Naive thymus-derived CD4-positive, alpha-beta T cell (primary cell): ENCODE data around the gene PHACTR1. TPM values are rescaled to one million over a fixed set of nuclear protein-coding genes. Genes with fewer than 3 reads are reported as not detected.

Experiments
- ATAC-seq: fragments of 150-1000 bp; cut with Tn5 transposase; 2 replicates; pipeline ENCODE4 v1.10.0; 2021; ENCODE audit warnings: mild to moderate bottlenecking, moderate library complexity
- CTCF ChIA-PET: fragments of 350-600 bp; sonication (Branson Sonifier 250); formaldehyde crosslinking; loops from one replicate; lab custom pipeline; 2021; ENCODE audit warnings: antibody characterized with exemption; lab: Charles Lee
- POLR2A ChIA-PET: fragments of 350-600 bp; sonication (Branson Sonifier 250); formaldehyde crosslinking; loops from one replicate; lab custom pipeline; 2021; ENCODE audit warnings: antibody characterized with exemption, inconsistent platforms; lab: Charles Lee
- DNase-seq, 9 donors: peaks; one replicate each; pipeline versions ENCODE4 v3.0.0 to v3.0.0-alpha.2; 2020 to 2022; ENCODE audit warnings: mixed read lengths in 1 of 9
- H3K27ac ChIP-seq: one replicate; pipeline ENCODE4 v1.7.0; 2013; ENCODE audit warnings: mild to moderate bottlenecking, low read depth, low read length, moderate library complexity
- H3K27me3 ChIP-seq, 2 donors: one replicate each; pipeline ENCODE4 v1.7.0; 2013; ENCODE audit warnings: low read length in 2 of 2, mild to moderate bottlenecking in 2 of 2, moderate library complexity in 2 of 2; ENCODE audit not compliant: control insufficient read depth in 2 of 2, insufficient read depth in 2 of 2
- H3K36me3 ChIP-seq, 3 experiments: 1 replicate in 2 of 3; 2 replicates in 1 of 3; pipeline ENCODE4 v1.7.0; 2013; ENCODE audit warnings: low read length in 3 of 3, mild to moderate bottlenecking in 3 of 3, moderate library complexity in 1 of 3; ENCODE audit not compliant: insufficient read depth in 3 of 3, control insufficient read depth in 2 of 3
- H3K4me1 ChIP-seq, 2 donors: one replicate each; pipeline ENCODE4 v1.7.0; 2013; ENCODE audit warnings: low read length in 2 of 2, mild to moderate bottlenecking in 2 of 2, moderate library complexity in 1 of 2; ENCODE audit not compliant: control insufficient read depth in 2 of 2, insufficient read depth in 2 of 2
- H3K4me3 ChIP-seq: 2 replicates; pipeline ENCODE4 v1.7.0; 2013; ENCODE audit warnings: mild to moderate bottlenecking, low read length
- H3K9me3 ChIP-seq, 3 experiments: 1 replicate in 2 of 3; 2 replicates in 1 of 3; pipeline ENCODE4 v1.7.0; 2013; ENCODE audit warnings: low read length in 3 of 3; ENCODE audit not compliant: control insufficient read depth in 2 of 3
- H3K27ac Mint-ChIP-seq, 9 donors: one replicate each; pipeline ENCODE4 v1.8.0; 2020 to 2022; ENCODE audit warnings: mixed read lengths in 9 of 9, mild to moderate bottlenecking in 8 of 9, moderate library complexity in 5 of 9, inconsistent platforms in 2 of 9
- H3K27me3 Mint-ChIP-seq, 5 donors: one replicate each; pipeline ENCODE4 v1.8.0; 2021 to 2022; ENCODE audit warnings: mixed read lengths in 5 of 5, mild to moderate bottlenecking in 1 of 5
- H3K36me3 Mint-ChIP-seq, 5 donors: one replicate each; pipeline ENCODE4 v1.8.0; 2020 to 2022; ENCODE audit warnings: mixed read lengths in 5 of 5, mild to moderate bottlenecking in 3 of 5, inconsistent platforms in 1 of 5
- H3K4me1 Mint-ChIP-seq, 7 donors: one replicate each; pipeline ENCODE4 v1.8.0; 2020 to 2022; ENCODE audit warnings: mixed read lengths in 7 of 7, mild to moderate bottlenecking in 3 of 7, inconsistent platforms in 1 of 7
- H3K4me3 Mint-ChIP-seq, 10 donors: one replicate each; pipeline ENCODE4 v1.8.0; 2020 to 2022; ENCODE audit warnings: mild to moderate bottlenecking in 10 of 10, mixed read lengths in 10 of 10, moderate library complexity in 6 of 10, inconsistent platforms in 2 of 10
- H3K9me3 Mint-ChIP-seq, 11 donors: one replicate each; pipeline ENCODE4 v1.8.0; 2020 to 2022; ENCODE audit warnings: mixed read lengths in 11 of 11, mild to moderate bottlenecking in 4 of 11, inconsistent platforms in 1 of 11, moderate library complexity in 1 of 11
- intact Hi-C, 2 donors: fragments of 100-400 bp; cut with micrococcal nuclease; formaldehyde crosslinking; loops; one replicate each; pipeline ENCODE4 v1.15.1; 2023
- polyA plus RNA-seq, 2 donors: library from polyadenylated mRNA; unstranded; fragments of 300-500 nt; fragmentation: Illumina TruSeq; gene quantifications; one replicate each; pipeline ENCODE4 v1.2.3, GENCODE V29; 2021
- total RNA-seq, 6 experiments: library from RNA in 5 of 6; stranded (reverse) in 5 of 6; gene quantifications; 1 replicate in 5 of 6; 2 replicates in 1 of 6; pipeline ENCODE4 v1.2.3 and lab custom pipeline; 2021 to 2026

PHACTR1 gene
- total and polyA plus RNA-seq, 7 experiments from 2014 or later: 0.18 to 43.1 (median 0.62) TPM

- H3K9me3 ChIP-seq: no peaks in the 10 kb centered on the region
- no peak for DNase-seq
- H3K4me3 ChIP-seq: no peak overlapping the region
- intact Hi-C loops: no loop called here
- ChIA-PET POLR2A (interaction anchor here (0.7 kb wide), 1 partner anchor 14 kb away, joined by 4 read pairs; no protein-coding TSS in a partner anchor), CTCF (no interaction called here)
- Mint-ChIP-seq H3K27ac (no peak overlapping the region), H3K27me3 (peaks cover 16 to 33% (median 19%) of the 10 kb centered on the region in 5 donors), H3K4me1 (no peaks in the 10 kb centered on the region), H3K9me3 (no peaks in the 10 kb centered on the region), H3K36me3 (no peaks in the 10 kb centered on the region), H3K4me3 (no peak overlapping the region)
- no peak overlapping the region for H3K27ac ChIP-seq
- no peaks in the 10 kb centered on the region for H3K36me3 ChIP-seq
- H3K4me1 ChIP-seq: no peaks in the 10 kb centered on the region
- no peak for ATAC-seq
- no peaks in the 10 kb centered on the region for H3K27me3 ChIP-seq
Measured at GRCh38 chr6:12929678-12930077, 213.1 kb downstream of the PHACTR1 start.

- Histone ChIP-seq H3K4me3 (no peak overlapping the region), H3K36me3 (no peaks in the 10 kb centered on the region), H3K27me3 (no peaks in the 10 kb centered on the region), H3K9me3 (no peaks in the 10 kb centered on the region), H3K4me1 (no peaks in the 10 kb centered on the region), H3K27ac (no peak overlapping the region)
- Mint-ChIP-seq H3K36me3 (no peaks in the 10 kb centered on the region), H3K4me3 (no peak overlapping the region), H3K4me1 (no peaks in the 10 kb centered on the region), H3K9me3 (no peaks in the 10 kb centered on the region), H3K27ac (no peak overlapping the region), H3K27me3 (peaks cover 9 to 18% (median 12%) of the 10 kb centered on the region in 5 donors)
- intact Hi-C loops: no loop called here
- ChIA-PET POLR2A (no interaction called here), CTCF (no interaction called here)
- ATAC-seq (no peak), DNase-seq (no peak)
Measured at GRCh38 chr6:12931639-12932038, 215.1 kb downstream of the PHACTR1 start.

- Mint-ChIP-seq H3K4me3 (no peak overlapping the region), H3K27me3 (peaks cover 0 to 6% (median 0%) of the 10 kb centered on the region in 5 donors), H3K4me1 (no peaks in the 10 kb centered on the region), H3K36me3 (no peaks in the 10 kb centered on the region), H3K9me3 (no peaks in the 10 kb centered on the region), H3K27ac (no peak overlapping the region)
- Histone ChIP-seq H3K27me3 (peaks cover 0 to 2% of the 10 kb centered on the region in 2 donors), H3K4me3 (no peak overlapping the region), H3K27ac (no peak overlapping the region), H3K36me3 (no peaks in the 10 kb centered on the region), H3K4me1 (no peaks in the 10 kb centered on the region), H3K9me3 (no peaks in the 10 kb centered on the region)
- POLR2A ChIA-PET: no interaction called here
- intact Hi-C loops: no loop called here
- DNase-seq (no peak), ATAC-seq (no peak)
- CTCF ChIA-PET: interaction anchor here (0.5 kb wide), 1 partner anchor 46 kb away, joined by 3 read pairs; no protein-coding TSS in a partner anchor
Measured at GRCh38 chr6:12935637-12936036, 219.1 kb downstream of the PHACTR1 start.

- ATAC-seq: no peak
Measured at GRCh38 chr6:12937971-12938370, 221.4 kb downstream of the PHACTR1 start.

GRCh38 chr6:12939314-12939713, 222.7 kb downstream of the PHACTR1 start:
- peaks cover 0 to 4% (median 0%) of the 10 kb centered on the region in 5 donors for H3K27me3 Mint-ChIP-seq
- Histone ChIP-seq H3K4me3 (no peak overlapping the region), H3K27ac (no peak overlapping the region), H3K9me3 (no peaks in the 10 kb centered on the region), H3K36me3 (no peaks in the 10 kb centered on the region), H3K27me3 (peaks cover 0 to 2% of the 10 kb centered on the region in 2 donors), H3K4me1 (no peaks in the 10 kb centered on the region)
- POLR2A ChIA-PET: no interaction called here
- H3K4me1 Mint-ChIP-seq: peaks cover 4 to 16% (median 6%) of the 10 kb centered on the region in 7 donors
- H3K4me3 Mint-ChIP-seq: no peak overlapping the region
- CTCF ChIA-PET: no interaction called here
- DNase-seq (no peak), ATAC-seq (no peak)
- intact Hi-C loops: no loop called here
- H3K36me3 Mint-ChIP-seq: peaks cover 0 to 2% (median 0%) of the 10 kb centered on the region in 5 donors
- H3K9me3 Mint-ChIP-seq: peaks cover 0 to under 1% (median 0%) of the 10 kb centered on the region in 11 donors
- H3K27ac Mint-ChIP-seq: no peak overlapping the region

More at GRCh38 chr6:12937971-12938370, 221.4 kb downstream of the PHACTR1 start:
- Mint-ChIP-seq H3K27ac (no peak overlapping the region), H3K36me3 (peaks cover 0 to 2% (median 0%) of the 10 kb centered on the region in 5 donors), H3K27me3 (peaks cover 0 to 4% (median 0%) of the 10 kb centered on the region in 5 donors), H3K4me3 (no peak overlapping the region), H3K4me1 (peaks cover 4 to 16% (median 6%) of the 10 kb centered on the region in 7 donors), H3K9me3 (no peaks in the 10 kb centered on the region)
- Histone ChIP-seq H3K36me3 (no peaks in the 10 kb centered on the region), H3K27ac (no peak overlapping the region), H3K27me3 (peaks cover 0 to 2% of the 10 kb centered on the region in 2 donors), H3K4me1 (no peaks in the 10 kb centered on the region), H3K9me3 (no peaks in the 10 kb centered on the region), H3K4me3 (no peak overlapping the region)
- CTCF ChIA-PET: no interaction called here
- DNase-seq: no peak
- POLR2A ChIA-PET: no interaction called here
- intact Hi-C loops: no loop called here

GRCh38 chr6:12941422-12941821, 224.9 kb downstream of the PHACTR1 start:
- DNase-seq: no peak
- CTCF ChIA-PET: no interaction called here
- Histone ChIP-seq H3K27me3 (peaks cover 0 to 2% of the 10 kb centered on the region in 2 donors), H3K4me3 (no peak overlapping the region), H3K27ac (no peak overlapping the region), H3K36me3 (no peaks in the 10 kb centered on the region), H3K4me1 (no peaks in the 10 kb centered on the region), H3K9me3 (no peaks in the 10 kb centered on the region)
- Mint-ChIP-seq H3K4me3 (peak overlapping the region in 1 of 10 donors; percentile 61), H3K27me3 (peaks cover 0 to 12% (median 7%) of the 10 kb centered on the region in 5 donors), H3K4me1 (peaks cover 4 to 19% (median 6%) of the 10 kb centered on the region in 7 donors), H3K27ac (peak overlapping the region in 1 of 9 donors; percentile 62), H3K36me3 (peaks cover 0 to 4% (median 0%) of the 10 kb centered on the region in 5 donors), H3K9me3 (peaks cover 0 to 3% (median 0%) of the 10 kb centered on the region in 11 donors)
- intact Hi-C loops: no loop called here
- no peak for ATAC-seq
- POLR2A ChIA-PET: no interaction called here

- ATAC-seq (no peak), DNase-seq (no peak)
- peaks cover 0 to 2% of the 10 kb centered on the region in 2 donors for H3K27me3 ChIP-seq
- no peak overlapping the region for H3K4me3 ChIP-seq
- Mint-ChIP-seq H3K4me3 (no peak overlapping the region), H3K4me1 (peaks cover 4 to 22% (median 6%) of the 10 kb centered on the region in 7 donors), H3K9me3 (peaks cover 0 to 3% (median 0%) of the 10 kb centered on the region in 11 donors), H3K36me3 (peaks cover 0 to 5% (median 0%) of the 10 kb centered on the region in 5 donors), H3K27ac (no peak overlapping the region), H3K27me3 (peaks cover 4 to 16% (median 11%) of the 10 kb centered on the region in 5 donors)
- H3K9me3 ChIP-seq: no peaks in the 10 kb centered on the region
- H3K36me3 ChIP-seq: no peaks in the 10 kb centered on the region
- no peak overlapping the region for H3K27ac ChIP-seq
- H3K4me1 ChIP-seq: no peaks in the 10 kb centered on the region
- ChIA-PET POLR2A (no interaction called here), CTCF (no interaction called here)
- intact Hi-C loops: no loop called here
Measured at GRCh38 chr6:12943549-12943948, 227.0 kb downstream of the PHACTR1 start.
